Panc1 (cell line): ENCODE data around the gene LBR. TPM values are rescaled to one million over a fixed set of nuclear protein-coding genes. Genes with fewer than 3 reads are reported as not detected.

Experiments
- ATAC-seq: fragments of 200-7000 bp; cut with Tn5 transposase; 2 replicates; pipeline ENCODE4 v1.9.1; 2020; ENCODE audit warnings: mild to moderate bottlenecking, moderate library complexity
- BruUV-seq: library from RNA; stranded (reverse); fragments of 400-500 nt; replicated peaks from 2 replicates; lab custom pipeline; 2021; lab: Mats Ljungman, UMichigan
- CTCF ChIA-PET: fragments of 300-600 bp; sonication (Branson Sonifier 250); formaldehyde crosslinking; loops from one replicate; lab custom pipeline; 2022; ENCODE audit warnings: antibody characterized with exemption; lab: Charles Lee
- POLR2A ChIA-PET: fragments of 300-600 bp; sonication (Branson Sonifier 250); formaldehyde crosslinking; loops from one replicate; lab custom pipeline; 2022; ENCODE audit warnings: antibody characterized with exemption; lab: Charles Lee
- DNase-seq: peaks from one replicate; pipeline ENCODE4 v3.0.0-alpha.2; 2010; ENCODE audit warnings: low read depth, low spot score
- H3K27ac ChIP-seq: 2 replicates; pipeline ENCODE4 v1.5.1; 2011; ENCODE audit warnings: mild to moderate bottlenecking, low read length, inconsistent platforms
- H3K27me3 ChIP-seq: fragments of 200-500 bp; sonication (Bioruptor generic); 2 replicates; pipeline ENCODE4 v1.6.0; 2014; ENCODE audit warnings: low read length, inconsistent platforms; ENCODE audit not compliant: control insufficient read depth, insufficient read depth
- H3K36me3 ChIP-seq: fragments of 200-500 bp; sonication (Bioruptor generic); 2 replicates; pipeline ENCODE4 v1.5.1; 2014; ENCODE audit warnings: inconsistent platforms, mild to moderate bottlenecking, low read length, moderate library complexity; ENCODE audit not compliant: control insufficient read depth, insufficient read depth
- H3K4me1 ChIP-seq: 2 replicates; pipeline ENCODE4 v1.5.1; 2011; ENCODE audit warnings: inconsistent platforms, mild to moderate bottlenecking, low read length, moderate library complexity; ENCODE audit not compliant: control insufficient read depth, insufficient read depth
- H3K4me3 ChIP-seq, 2 experiments: 2 replicates each; pipeline ENCODE4 v1.5.1; 2011 to 2012; ENCODE audit warnings: low read depth in 2 of 2, low read length in 2 of 2, mild to moderate bottlenecking in 2 of 2, inconsistent platforms in 1 of 2, moderate library complexity in 1 of 2
- H3K9me3 ChIP-seq: fragments of 200-500 bp; sonication (Bioruptor generic); 2 replicates; pipeline ENCODE4 v1.5.1; 2014; ENCODE audit warnings: low read depth, mild to moderate bottlenecking, inconsistent platforms, low read length, moderate library complexity; ENCODE audit not compliant: control insufficient read depth, insufficient read depth
- POLR2AphosphoS5 ChIP-seq: IDR thresholded peaks from 2 replicates; pipeline ENCODE4 v1.6.1; 2012; ENCODE audit warnings: mild to moderate bottlenecking, low read depth, low read length, moderate library complexity
- SIN3A ChIP-seq: IDR thresholded peaks from 2 replicates; pipeline ENCODE4 v1.6.1; 2012; ENCODE audit warnings: low read depth, mild to moderate bottlenecking, low read length, moderate library complexity, borderline replicate concordance; ENCODE audit not compliant: insufficient read depth
- TCF7L2 ChIP-seq: IDR thresholded peaks from 2 replicates; pipeline ENCODE4 v1.6.1; 2011; ENCODE audit warnings: mild to moderate bottlenecking, low read depth, low read length, inconsistent platforms
- in situ Hi-C: cut with HindIII; loops from 2 replicates; pipeline ENCODE4 v1.10.0; 2016; ENCODE audit warnings: low sequenced_read_pairs, low pct_unique_long_range_greater_than_20kb
- intact Hi-C: fragments of 100-400 bp; cut with micrococcal nuclease; formaldehyde crosslinking; loops from one replicate; pipeline ENCODE4 v1.10.0; 2022; ENCODE audit not compliant: unreplicated experiment
- total RNA-seq: library from RNA; stranded (reverse); gene quantifications from one replicate; pipeline ENCODE4 v1.2.1, GENCODE V29; 2021; ENCODE audit not compliant: unreplicated experiment
- TF ChIP-seq, protein P1 (sequence below): fragments of 450-650 bp; IDR thresholded peaks from 2 replicates; pipeline ENCODE4 v1.5.1; 2017; ENCODE audit warnings: mild to moderate bottlenecking
- TF ChIP-seq, protein P2 (sequence below), 2 experiments: IDR thresholded peaks; 2 replicates each; pipeline ENCODE4 v1.6.1; 2011 to 2012; ENCODE audit warnings: low read depth in 2 of 2, control low read depth in 1 of 2, low read length in 1 of 2, mild to moderate bottlenecking in 1 of 2, moderate library complexity in 1 of 2; ENCODE audit not compliant: insufficient read depth in 1 of 2

LBR gene
- total RNA-seq, 1 experiment from 2014 or later: 58.2 TPM

DNA sequence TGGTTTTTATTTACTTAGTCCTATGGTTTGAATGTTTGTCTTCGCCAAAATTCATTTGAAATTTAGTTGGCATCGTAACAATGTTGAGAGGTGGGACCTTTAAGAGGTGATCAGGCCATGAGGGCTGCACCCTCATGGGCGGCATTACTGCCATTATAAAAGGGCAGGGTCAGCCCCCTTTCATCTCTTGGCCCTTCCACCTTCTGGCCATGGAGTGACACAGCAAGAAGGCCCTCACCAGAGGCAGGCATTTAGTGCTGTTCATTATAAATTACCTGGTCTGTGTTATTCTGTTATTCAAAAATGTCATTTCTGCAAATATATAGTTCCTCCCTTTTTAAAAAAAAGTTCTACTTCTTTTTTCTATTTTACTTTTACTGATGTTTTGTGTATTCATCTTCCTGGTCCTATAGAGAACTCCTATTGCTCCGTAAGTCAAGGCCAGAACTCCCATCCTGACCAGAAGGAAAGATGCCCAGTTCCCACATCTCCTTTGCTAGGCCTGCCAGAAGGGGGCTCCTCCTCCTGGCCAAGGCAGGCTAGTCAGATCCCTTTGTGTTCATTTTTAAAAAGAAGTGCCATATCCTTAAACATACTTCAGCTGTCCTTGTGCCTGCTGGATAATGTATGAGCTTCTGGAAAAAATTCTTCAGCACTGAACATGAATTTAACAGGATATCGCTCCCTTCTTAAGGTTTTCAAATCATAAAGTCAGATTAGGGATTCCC, 10.0 kb upstream of the LBR start:
- BruUV-seq: no TSS peak
- no peak overlapping the region; the same call in 1 of the 2 replicates for H3K27ac ChIP-seq
- intact Hi-C loops: no loop called here
- no peak for DNase-seq
- H3K9me3 ChIP-seq: no peaks in the 10 kb centered on the region
- no peaks in the 10 kb centered on the region for H3K4me1 ChIP-seq
- H3K4me3 ChIP-seq: no peak overlapping the region
- in situ Hi-C loops: no loop called here
- ChIA-PET CTCF (no interaction called here), POLR2A (no interaction called here)
- no peaks in the 10 kb centered on the region for H3K27me3 ChIP-seq
- H3K36me3 ChIP-seq: no peaks in the 10 kb centered on the region
- peak; percentile 77 for ATAC-seq
- TF ChIP-seq, protein P1, sequence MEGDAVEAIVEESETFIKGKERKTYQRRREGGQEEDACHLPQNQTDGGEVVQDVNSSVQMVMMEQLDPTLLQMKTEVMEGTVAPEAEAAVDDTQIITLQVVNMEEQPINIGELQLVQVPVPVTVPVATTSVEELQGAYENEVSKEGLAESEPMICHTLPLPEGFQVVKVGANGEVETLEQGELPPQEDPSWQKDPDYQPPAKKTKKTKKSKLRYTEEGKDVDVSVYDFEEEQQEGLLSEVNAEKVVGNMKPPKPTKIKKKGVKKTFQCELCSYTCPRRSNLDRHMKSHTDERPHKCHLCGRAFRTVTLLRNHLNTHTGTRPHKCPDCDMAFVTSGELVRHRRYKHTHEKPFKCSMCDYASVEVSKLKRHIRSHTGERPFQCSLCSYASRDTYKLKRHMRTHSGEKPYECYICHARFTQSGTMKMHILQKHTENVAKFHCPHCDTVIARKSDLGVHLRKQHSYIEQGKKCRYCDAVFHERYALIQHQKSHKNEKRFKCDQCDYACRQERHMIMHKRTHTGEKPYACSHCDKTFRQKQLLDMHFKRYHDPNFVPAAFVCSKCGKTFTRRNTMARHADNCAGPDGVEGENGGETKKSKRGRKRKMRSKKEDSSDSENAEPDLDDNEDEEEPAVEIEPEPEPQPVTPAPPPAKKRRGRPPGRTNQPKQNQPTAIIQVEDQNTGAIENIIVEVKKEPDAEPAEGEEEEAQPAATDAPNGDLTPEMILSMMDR: peak; percentile 73
- TF ChIP-seq POLR2AphosphoS5: no peak

DNA sequence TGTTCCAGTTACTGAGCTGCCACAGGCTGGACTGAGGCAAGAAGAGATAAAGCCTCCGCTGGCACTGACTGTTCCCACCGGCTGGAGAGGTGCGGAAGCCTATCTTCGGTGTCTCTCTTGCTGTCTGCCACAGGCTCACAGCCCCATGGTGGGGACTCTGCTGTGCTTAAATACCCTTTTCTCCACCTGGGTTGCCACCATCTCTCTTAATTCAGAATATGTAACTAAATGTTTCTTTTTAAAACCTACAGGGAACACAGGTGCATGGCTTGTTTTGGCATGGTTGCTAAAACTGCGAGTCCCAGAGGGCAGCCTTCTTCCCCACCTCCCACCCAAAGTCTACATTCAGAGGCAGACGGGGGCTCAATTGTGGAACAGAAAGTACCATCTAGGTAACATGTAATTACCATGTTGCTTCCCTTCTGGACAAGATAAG, 8.1 kb upstream of the LBR start:
- no peak overlapping the region for H3K27ac ChIP-seq
- BruUV-seq: no TSS peak
- no peaks in the 10 kb centered on the region for H3K27me3 ChIP-seq
- CTCF ChIA-PET: no interaction called here
- intact Hi-C loops (no loop called here), in situ Hi-C loops (no loop called here)
- no peak for DNase-seq
- ATAC-seq: no peak
- no peaks in the 10 kb centered on the region for H3K9me3 ChIP-seq
- POLR2A ChIA-PET: no interaction called here
- H3K4me3 ChIP-seq: no peak overlapping the region
- no peaks in the 10 kb centered on the region for H3K36me3 ChIP-seq
- no peaks in the 10 kb centered on the region for H3K4me1 ChIP-seq
- TF ChIP-seq, protein P1: no peak
- TF ChIP-seq SIN3A: no peak
- TF ChIP-seq POLR2AphosphoS5: no peak
- TF ChIP-seq, protein P2, sequence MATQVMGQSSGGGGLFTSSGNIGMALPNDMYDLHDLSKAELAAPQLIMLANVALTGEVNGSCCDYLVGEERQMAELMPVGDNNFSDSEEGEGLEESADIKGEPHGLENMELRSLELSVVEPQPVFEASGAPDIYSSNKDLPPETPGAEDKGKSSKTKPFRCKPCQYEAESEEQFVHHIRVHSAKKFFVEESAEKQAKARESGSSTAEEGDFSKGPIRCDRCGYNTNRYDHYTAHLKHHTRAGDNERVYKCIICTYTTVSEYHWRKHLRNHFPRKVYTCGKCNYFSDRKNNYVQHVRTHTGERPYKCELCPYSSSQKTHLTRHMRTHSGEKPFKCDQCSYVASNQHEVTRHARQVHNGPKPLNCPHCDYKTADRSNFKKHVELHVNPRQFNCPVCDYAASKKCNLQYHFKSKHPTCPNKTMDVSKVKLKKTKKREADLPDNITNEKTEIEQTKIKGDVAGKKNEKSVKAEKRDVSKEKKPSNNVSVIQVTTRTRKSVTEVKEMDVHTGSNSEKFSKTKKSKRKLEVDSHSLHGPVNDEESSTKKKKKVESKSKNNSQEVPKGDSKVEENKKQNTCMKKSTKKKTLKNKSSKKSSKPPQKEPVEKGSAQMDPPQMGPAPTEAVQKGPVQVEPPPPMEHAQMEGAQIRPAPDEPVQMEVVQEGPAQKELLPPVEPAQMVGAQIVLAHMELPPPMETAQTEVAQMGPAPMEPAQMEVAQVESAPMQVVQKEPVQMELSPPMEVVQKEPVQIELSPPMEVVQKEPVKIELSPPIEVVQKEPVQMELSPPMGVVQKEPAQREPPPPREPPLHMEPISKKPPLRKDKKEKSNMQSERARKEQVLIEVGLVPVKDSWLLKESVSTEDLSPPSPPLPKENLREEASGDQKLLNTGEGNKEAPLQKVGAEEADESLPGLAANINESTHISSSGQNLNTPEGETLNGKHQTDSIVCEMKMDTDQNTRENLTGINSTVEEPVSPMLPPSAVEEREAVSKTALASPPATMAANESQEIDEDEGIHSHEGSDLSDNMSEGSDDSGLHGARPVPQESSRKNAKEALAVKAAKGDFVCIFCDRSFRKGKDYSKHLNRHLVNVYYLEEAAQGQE (IDR thresholded peaks at IDR 0.05; ENCODE audit: insufficient read depth in 1 of 2, low read depth in 2 of 2, low read length in 1 of 2): no peak
- no peak for TF ChIP-seq TCF7L2
